ENCODE data around the gene ABLIM1. TPM values are rescaled to one million over a fixed set of nuclear protein-coding genes. Genes with fewer than 3 reads are reported as not detected.
"Not testable (repeated sequence)": the region's sequence is repeated elsewhere in the genome, so short reads cannot be mapped to it uniquely, and the experiment has no call there.

ABLIM1 gene
- 19.6 TPM for polyA plus RNA-seq (2013, experiment 1 of 2; ENCODE audit: insufficient read length)
- 39.2 TPM for polyA plus RNA-seq (2013, experiment 2 of 2; ENCODE audit: insufficient read length)

DNA sequence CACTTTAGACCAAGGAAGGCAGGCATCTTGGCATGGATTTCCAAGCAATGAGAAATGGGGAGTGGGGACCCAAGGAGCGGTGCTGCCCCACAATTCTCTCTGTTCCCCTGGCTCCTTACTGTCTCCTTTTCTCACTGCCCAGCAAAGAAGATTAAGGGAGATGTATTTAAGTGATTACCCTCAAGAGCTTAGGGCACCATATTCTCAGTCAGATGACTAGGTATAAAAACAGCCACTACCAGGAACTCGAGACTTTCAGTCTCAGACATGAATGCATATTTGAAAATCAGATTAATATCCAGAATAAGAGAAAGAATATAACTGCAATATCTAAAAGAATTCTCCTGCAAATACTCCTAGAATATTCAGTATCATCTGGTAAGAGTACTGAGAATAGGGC lies at the start of gene ABLIM1:
TSS of gene ABLIM1 (minus strand) at position 101 of the 400 bp plus-strand sequence. CDS start at position 26, 75 bp downstream.
- DNase-seq = no peak

DNA sequence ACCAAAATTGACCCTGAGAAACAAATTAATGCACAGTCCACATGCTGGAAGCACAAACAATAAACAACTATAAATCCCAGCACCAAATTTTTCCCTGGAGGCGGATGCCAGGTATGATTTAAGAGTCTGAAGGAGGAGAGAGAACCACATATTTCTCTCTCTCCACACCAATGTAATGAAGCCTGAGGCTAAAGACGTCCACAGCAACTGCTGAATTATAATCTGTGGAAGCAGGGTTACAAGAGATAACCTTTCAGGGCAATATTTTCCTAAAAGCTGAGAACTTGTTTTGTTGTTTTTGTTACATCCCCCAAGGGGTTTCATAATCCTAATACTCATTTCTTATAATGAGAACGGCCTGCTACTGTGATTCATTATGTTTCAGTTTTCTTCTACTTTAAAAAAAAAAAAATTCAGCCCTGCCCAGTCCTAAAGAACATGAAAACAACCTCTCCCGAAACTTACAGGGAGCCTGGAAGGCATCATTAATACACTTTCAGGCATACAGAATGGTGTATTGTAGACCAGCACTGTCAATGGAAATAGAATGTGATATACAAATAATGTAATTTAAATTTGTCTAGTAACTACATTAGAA lies 48.5 kb upstream of the ABLIM1 start:
- DNase-seq = no peak

DNA sequence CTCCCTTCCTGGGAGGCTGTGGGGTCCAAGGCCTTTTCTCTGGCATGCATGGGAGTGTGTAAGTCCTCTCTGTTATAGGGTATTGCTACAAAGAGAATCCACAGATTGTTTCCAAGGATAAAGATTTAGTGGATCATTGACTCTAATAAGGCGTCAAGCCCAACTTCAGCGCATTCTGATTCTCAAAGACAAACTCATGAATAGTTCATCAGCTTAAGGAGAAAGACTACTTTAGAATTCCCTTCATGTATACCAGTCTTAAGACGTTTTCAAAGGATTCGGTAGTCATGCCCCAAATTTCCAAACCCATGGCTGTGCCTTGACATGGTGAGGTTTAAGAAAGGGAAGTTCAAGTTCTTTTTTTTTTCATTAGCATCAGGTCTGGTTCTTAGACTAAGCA lies 46.6 kb upstream of the ABLIM1 start:
- no peak for DNase-seq

DNA sequence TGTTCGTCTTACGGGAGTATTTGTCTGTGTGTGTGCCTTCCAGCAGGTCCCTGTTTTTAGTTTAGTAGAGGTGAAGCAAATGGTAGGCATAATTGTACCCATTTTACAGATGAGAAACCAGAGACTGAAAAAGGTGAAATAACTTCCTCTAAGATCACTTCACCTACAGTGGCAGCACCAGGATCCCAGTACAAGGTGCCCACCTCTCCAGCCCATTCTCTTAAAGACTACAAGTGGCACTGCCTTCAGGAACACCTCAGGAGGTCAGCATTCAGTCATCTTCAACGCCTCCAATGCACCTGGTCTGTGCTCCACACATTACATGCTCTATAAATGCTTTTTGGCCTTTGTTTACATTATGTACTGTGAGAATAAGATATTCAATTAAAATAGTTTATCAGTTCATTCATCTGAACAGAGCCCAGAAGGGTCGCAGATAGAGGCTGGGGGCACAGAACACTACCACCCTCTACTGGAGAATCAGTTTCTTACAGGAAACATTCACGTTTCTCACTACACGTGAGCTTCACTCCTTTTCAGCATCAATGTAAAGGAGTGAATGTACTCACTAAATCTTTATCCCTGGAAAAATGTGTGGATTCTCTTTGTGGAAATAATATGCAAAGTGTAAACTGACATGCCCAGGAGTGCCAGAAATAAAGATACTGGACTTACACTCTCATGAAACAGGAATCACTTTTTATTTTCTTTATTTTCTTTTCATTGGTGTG lies 45.5 kb upstream of the ABLIM1 start:
- DNase-seq = peak; percentile 48

DNA sequence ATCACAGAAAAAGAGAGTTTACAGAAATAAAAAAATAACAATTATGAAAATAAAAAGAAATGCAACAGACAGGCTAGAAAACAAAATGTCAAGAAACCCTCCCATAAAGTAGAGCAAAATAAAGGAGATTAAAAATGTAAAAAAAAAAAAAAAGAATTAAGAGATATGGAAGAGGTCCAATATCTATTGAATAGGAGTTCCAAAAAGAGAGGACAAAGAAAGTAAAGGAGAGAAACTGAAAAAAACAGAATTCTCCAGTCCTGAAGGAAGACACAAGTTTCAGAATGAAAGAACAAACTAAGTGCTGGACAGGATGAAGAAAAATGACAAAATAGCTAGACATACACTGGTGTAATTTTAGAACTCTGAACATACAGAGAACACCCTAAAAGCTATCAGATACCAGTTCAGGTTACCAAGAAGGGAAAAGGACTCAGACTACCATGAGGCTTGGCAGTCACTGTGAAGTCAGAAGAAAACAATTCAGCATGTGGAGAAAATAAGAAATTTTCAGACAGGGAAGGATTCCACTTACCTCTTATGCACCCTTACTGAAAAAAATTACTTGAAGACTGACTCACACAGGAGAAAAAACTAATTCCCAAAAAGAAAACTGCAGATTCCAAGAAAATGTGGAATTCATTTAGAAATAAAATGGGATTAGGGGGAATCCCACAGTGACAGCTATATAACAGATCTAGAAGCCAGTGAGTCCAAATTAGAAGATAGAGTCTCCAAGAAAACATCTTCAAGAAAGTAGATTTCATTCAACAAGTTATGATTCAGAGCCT lies 40.4 kb upstream of the ABLIM1 start:
- peak; percentile 69 for DNase-seq

DNA sequence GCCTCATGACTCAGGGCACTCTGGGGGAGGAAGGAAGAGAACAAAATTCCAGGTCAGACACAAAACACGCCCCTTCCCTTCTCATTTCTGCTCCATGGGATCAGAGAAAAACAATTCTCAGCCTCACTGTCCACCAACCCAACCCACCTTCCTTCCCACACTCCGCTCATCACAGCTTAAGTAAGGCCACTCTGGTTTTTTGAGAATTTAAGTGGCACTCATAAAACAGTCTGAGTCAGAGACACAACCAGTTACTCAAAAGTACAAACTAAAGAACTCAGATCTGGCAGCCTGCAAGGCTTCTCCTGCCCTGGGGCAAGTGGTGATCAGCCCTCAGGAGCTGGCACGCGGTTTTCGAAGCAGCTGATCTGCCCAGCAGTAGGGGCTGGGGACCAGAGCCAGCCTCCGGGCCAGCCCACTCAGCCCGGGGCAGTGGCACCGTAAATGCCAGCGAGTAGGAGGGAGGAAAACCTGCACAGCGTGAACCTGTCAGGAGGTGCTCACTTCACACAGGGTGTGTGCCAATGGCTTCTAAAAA lies 39.1 kb upstream of the ABLIM1 start:
- DNase-seq = peak; percentile 32

DNA sequence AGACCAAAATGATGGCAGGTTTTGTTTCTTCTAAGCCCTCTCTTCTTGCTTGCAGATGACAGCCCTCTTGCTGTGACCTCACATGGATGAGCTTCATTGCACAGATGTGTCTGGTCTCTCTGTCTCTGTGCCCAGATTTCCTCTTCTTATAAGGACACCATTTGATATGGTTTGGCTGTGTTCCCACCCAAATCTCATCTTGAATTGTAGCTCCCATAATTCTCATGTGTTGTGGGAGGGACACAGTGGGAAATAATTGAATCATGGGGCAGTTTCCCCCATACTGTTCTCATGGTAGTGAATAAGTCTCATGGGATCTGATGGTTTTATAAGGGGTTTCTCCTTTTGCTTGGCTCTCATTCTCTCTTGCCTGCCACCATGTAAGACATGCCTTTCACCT lies 38.2 kb upstream of the ABLIM1 start:
- DNase-seq = not testable (repeated sequence)

DNA sequence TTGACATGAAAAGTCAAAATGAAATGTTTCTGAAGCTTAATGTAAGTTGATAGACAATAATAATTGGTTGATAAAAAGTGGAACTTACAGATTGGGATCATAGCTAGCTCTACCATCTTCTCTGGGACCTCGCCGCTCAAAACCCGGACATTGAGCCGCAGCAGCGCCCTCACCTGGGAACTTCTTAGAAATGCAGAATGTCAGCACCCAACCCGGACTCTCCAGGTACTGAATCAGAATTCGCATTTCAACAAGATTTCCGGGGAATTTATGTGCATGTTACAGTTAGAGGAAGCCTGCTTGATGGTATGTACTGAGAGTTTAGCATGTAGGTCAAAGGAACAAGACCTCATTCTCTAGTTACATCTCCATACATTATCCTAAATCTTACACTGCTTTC lies 36.7 kb upstream of the ABLIM1 start:
- peak; percentile 24 for DNase-seq

DNA sequence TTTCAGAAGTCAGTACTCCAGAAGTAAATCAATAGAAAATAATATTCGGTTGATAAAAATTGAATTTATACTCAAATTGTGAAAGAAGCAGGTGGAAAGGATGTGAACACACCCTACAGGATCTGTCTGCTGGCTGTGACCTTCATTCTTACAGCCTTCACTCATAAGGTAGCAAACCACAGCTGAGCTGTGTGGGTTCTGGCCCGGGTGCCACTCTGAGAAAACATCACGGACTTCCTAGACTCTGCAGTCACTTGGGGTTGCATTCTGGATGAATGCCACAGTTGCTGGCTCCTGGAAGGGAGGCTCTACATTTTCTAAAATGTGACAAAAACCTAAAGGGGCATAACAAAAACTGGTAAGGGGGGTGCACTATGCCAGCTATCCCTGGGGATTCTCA lies 36.0 kb upstream of the ABLIM1 start:
- DNase-seq = no peak

DNA sequence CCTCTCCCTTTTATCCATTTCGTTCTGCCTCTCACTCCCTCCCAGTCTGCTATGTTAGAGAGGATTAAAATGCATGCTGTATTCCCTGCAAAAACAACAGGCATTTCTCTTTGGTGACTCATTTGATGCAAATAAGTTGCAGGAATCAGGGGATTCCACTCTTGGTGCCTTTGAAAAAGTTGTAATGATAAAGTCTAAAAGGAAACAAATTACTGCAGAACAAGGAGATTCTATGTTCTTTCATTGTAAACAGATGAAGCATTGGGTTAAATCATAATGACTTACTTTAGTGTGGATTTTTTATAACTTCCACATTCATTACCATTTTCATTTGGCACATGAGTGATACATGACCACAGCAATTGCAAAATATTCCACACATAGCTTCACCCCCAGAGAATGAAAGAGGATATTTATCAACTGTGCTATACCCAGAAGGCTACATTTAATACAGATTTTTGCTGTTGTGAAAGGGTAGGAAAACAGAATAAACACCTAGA lies 33.4 kb upstream of the ABLIM1 start:
- peak; percentile 77 for DNase-seq

DNA sequence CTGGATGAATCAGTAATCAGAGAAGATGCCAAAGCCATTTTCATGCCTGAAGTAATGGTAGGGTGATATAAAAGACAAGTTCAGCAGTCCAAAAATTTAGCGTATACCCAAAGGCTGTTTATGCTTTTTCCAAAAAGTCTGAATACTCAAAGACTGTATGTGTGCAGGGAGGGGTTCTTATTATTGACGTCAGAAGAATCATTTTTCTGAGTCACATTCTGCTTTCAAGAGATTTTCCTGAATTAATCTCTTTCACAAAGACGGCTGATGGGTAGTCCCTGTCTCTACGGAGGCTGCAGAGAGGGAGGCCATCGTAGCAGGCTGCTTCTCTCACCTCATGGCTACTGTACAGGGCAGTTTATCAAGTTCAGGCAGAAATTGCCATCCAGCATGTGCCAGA lies 30.7 kb upstream of the ABLIM1 start:
- no peak for DNase-seq

DNA sequence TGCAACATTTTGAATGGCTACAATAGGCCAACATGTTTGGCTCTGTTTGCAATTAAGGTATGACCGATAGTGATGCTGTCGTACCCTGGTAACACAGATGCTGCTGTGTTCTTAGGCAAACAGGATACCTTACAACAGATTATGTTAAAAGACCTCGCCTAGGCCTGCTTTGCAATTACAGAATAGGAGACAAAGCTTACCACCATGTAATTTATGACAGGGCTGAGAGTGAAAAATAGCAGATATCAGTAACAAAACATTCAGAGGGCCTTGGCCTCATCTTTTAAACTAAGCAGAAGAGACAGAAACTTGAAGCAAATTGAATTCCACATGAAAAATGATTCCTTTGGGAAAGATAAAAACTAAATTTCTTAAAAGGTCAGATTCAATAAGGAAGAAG lies 29.4 kb upstream of the ABLIM1 start:
- no peak for DNase-seq

DNA sequence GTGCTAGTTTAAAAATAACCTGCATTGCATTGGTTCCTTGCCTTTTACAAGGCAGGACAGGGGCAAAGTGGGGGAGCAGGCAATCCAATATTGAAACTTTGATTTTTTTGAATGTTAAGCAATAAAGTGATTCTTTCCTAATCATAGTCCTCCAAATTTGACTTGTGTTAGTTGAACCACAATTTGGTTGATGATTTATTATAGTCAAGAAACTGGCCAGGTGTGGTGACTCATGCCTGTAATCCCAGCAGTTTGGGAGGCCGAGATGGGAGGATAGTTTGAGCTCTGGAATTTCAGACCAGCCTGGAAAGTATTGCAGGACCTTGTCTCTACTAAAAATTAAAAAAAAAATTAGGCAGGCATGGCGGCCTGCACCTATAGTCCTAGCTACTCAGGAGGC lies 27.9 kb upstream of the ABLIM1 start:
- no peak for DNase-seq

DNA sequence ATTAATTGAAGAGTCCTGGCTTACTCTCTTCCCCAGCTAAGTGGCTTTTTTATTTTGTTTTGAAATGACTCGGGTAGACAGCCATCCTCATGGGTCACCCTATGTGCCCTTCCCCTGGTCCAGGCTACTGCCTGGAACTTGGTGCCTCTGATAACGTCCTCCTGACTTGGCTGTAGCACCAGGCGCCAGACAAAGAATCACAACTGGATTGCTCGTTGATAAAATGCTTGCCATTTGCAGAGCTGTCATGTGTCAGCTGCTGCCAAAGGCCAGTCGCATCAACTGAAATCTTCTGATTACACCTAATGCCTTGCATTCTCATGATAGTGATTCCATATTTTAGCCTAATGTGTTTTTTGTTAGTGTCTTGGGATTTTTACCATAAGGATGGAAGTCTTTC lies 27.4 kb upstream of the ABLIM1 start:
- DNase-seq = peak; percentile 29

DNA sequence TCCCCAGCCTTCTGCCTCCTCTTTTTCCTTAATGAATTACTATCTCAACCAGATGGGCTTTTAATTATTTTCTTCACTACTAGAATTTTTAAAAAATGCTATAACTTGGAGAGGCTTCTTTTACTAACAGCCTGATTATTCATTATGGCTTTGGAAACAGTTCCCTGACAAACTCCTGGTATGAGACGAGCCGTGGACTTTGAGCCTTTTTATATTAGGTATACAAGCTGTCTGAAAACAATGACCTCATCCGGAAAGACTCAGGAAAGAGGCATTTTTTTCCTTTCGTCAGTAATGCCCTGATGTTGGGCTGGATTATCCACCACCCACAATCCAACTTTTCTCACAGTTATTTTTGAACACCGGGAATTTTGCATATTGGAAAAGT lies 26.7 kb upstream of the ABLIM1 start:
- peak; percentile 89 for DNase-seq

DNA sequence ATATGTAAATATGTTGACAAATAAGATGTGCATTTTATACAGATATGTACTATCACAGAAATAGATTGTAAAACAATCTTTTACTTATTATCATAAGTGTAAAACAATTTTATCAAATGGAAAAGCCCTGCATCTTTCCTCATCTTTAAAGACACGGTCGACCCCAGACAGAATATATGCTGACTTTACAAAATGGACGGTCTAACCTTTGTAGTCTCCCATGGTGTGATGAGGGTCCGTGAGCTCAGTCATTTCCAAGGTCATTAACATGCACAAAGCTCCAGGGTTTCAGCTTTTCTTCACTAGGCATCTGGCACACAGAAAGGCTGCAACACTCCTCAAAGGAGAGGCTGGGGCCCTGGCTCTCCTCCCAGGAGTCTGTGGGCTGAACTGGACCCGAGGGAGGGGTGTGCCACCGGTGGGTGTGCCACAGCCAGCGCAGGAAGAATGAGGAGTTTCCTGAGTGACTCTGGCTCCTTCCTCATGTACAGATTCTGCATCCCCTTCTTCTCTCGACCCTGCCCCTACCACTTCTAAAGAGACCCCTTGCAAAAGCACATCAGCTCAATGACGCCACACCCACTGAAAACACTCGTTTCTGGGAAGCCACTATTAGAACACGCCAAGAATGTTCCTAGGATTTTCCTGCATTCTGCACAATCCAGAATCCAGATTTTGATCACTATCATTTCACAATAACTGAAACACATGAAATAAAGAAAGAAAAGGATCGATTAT lies 26.2 kb upstream of the ABLIM1 start:
- DNase-seq = peak; percentile 48

DNA sequence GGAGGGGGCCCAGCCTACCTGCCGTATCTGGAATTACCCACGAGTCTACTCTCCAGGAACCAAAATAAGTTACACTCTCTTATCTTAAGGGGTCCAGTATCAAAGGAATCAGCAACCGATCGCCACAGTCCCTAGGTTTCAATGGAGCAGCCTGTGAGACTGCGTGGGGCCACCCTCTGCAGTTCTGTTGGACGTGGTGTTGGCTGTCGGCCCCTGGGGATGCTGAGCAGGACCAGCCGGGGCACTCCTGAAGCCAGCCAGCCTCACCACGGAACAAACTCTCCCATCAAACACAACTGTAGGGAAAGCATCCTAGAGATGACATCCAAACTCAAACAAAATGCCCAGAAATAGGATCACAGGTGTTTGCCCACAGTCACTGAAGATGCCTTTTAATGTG lies 25.5 kb upstream of the ABLIM1 start:
- no peak for DNase-seq

DNA sequence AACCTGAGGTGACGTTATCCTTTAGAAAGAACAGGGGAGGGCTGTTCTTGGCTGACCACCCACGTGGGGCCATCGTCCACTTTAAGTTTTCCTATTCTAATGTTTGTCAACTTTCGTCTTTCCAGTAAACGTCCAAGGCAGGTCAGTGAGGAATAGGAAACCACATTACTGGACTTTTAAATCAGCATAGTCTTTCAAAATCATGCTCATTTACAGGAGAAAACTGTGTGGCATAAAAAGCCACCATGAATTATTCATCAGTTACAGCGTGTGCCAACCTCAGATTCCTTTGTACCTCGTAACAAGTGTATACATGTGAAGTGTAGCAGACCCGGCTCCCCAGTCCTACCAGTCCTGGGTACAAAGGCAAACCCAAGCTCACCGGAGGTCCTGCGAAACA lies 25.1 kb upstream of the ABLIM1 start:
- no peak for DNase-seq

DNA sequence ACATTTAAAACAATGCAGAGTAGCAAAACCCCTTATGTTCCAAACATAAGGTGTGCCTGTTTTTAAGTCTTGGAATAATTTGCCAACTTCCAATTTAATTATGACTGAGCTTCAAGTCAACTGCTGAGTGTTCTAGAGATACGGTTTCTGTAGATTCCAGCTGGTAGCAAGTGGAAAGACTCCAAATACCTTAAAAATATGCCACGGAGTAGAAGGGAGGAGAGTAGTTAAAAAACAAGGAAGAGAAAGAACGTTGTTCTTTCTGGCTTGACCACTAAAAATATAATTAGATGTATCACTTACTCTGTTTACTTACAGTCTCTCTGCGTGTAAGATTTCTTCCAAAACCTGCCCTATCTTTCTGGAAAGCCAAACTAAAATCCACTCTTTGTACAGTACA lies 24.5 kb upstream of the ABLIM1 start:
- DNase-seq = peak; percentile 16

DNA sequence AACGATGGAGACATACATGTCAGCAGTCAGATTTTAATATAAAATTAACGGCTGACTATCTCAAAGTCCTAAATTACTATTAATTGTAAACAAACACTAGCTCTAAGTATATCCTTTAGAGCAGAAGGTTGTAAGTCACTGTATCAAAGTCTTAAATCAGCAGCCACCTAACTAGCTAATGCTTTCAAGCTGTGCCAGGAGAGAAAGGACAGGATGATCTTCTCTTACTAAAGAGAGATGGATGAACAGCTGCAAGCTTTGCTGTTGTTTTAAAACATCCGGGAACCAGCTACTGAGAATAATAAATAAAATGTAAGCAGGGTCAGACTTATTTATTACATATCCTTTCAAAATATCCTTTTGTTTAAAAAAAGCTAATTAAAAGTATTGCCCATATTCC lies 24.0 kb upstream of the ABLIM1 start:
- no peak for DNase-seq

DNA sequence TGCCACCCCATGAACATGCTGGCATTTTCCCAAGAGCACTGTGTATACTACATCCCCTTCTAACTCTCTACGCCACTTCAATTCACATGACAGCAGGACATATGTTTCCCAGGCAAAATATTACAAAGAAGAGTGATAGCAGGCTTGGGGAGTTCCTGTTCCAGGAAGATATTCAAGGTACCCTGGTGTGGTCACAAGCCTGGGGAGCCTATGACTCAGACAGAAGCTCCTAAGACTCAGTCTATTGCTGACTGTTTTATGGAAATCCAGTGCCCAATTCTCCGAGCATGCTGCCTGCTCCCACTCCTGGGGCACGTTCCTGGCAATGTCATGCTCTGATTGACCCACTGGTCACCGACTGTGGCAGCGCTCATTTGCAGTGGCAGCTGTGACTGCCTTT lies 23.5 kb upstream of the ABLIM1 start:
- peak; percentile 44 for DNase-seq

DNA sequence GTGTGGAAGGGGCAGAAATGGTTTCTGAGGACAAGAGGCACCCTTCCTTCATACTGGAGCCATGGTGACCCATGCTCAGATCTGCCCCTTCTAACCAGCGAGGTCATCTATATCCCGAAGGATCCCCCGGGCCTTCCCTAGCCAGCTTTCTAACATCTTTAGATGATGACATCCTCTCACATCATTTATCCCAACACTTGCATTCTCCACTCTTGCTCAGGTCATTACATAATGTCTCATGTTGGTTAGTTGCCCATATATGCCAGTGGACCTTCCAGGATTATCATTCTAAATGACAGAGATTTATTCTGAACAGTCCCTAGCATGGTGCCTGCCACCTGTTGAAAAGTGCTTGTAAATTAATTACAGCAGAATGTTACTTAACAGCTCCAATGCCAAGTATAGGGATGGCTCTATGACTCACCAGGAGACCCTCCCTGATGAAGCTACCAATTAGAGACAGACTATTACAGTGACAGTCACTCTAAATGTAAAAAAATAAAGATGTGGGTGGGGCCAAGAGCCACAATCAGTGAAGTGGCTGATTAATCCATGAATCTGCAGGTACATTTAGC lies 22.6 kb upstream of the ABLIM1 start:
- no peak for DNase-seq
